Bronchial epithelial cell (primary cell): Measurements from ENCODE around the gene GIMAP7. TPM values are rescaled to one million over a fixed set of nuclear protein-coding genes. Genes with fewer than 3 reads are reported as not detected.

Source experiments
- DNase-seq: peaks from one replicate; pipeline ENCODE4 v3.0.0-alpha.2; 2010; ENCODE audit warnings: low read depth
- FAIRE-seq: peaks from 2 replicates; lab custom pipeline; 2011; peaks lifted over from hg19 to GRCh38; lab: Jason Lieb, UNC
- H3K27me3 ChIP-seq: 2 replicates; pipeline ENCODE4 v1.5.1; 2011; ENCODE audit warnings: low read length; ENCODE audit not compliant: control insufficient read depth, insufficient read depth
- H3K36me3 ChIP-seq: 2 replicates; pipeline ENCODE4 v1.5.1; 2011; ENCODE audit warnings: low read length; ENCODE audit not compliant: control insufficient read depth, insufficient read depth
- H3K4me3 ChIP-seq: 2 replicates; pipeline ENCODE4 v1.5.1; 2011; ENCODE audit warnings: mild to moderate bottlenecking, low read depth, low read length, control low read depth
- total RNA-seq: library from RNA; depleted of rRNA; stranded (reverse); fragments of >200 nt; gene quantifications from 2 replicates; pipeline ENCODE4 v1.2.1, GENCODE V29; 2014
- TF ChIP-seq, protein P1 (sequence below): IDR thresholded peaks from 2 replicates; pipeline ENCODE4 v1.5.1; 2011; ENCODE audit warnings: mild to moderate bottlenecking, moderate library complexity, low read length, control low read depth, inconsistent platforms; ENCODE audit not compliant: insufficient read depth, severe bottlenecking

Gene GIMAP7
- total RNA-seq, 1 donor from 2014 or later: not detected

GRCh38 chr7:150473902-150474301 is 40.8 kb upstream of the GIMAP7 start:
- Histone ChIP-seq H3K4me3 (no peak overlapping the region), H3K27me3 (no peaks in the 10 kb centered on the region), H3K36me3 (no peaks in the 10 kb centered on the region)
- FAIRE-seq (no peak), DNase-seq (no peak)
- TF ChIP-seq, protein P1, sequence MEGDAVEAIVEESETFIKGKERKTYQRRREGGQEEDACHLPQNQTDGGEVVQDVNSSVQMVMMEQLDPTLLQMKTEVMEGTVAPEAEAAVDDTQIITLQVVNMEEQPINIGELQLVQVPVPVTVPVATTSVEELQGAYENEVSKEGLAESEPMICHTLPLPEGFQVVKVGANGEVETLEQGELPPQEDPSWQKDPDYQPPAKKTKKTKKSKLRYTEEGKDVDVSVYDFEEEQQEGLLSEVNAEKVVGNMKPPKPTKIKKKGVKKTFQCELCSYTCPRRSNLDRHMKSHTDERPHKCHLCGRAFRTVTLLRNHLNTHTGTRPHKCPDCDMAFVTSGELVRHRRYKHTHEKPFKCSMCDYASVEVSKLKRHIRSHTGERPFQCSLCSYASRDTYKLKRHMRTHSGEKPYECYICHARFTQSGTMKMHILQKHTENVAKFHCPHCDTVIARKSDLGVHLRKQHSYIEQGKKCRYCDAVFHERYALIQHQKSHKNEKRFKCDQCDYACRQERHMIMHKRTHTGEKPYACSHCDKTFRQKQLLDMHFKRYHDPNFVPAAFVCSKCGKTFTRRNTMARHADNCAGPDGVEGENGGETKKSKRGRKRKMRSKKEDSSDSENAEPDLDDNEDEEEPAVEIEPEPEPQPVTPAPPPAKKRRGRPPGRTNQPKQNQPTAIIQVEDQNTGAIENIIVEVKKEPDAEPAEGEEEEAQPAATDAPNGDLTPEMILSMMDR: no peak

DNA sequence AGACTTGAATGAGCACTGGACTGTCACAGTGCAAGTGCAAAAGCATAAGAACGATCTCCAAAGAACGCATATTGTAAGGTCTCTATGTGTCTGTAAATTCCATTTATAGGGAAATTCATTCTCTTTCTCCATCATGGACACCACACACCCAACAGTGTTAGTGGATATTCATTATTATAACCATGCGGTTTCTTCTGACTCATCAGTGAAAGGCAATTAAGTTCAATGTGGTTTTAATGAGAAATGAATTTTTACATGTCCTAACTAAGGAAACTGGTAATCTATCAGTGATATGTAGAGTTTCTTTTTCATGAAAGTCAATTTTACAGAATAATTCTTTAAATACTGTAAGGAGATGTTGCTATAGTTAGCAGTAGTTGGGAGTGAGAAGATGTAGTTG is 38.4 kb upstream of the GIMAP7 start:
- no peaks in the 10 kb centered on the region for H3K36me3 ChIP-seq
- no peak for DNase-seq
- H3K4me3 ChIP-seq: no peak overlapping the region
- H3K27me3 ChIP-seq: no peaks in the 10 kb centered on the region
- TF ChIP-seq, protein P1: no peak
- FAIRE-seq: no peak

DNA sequence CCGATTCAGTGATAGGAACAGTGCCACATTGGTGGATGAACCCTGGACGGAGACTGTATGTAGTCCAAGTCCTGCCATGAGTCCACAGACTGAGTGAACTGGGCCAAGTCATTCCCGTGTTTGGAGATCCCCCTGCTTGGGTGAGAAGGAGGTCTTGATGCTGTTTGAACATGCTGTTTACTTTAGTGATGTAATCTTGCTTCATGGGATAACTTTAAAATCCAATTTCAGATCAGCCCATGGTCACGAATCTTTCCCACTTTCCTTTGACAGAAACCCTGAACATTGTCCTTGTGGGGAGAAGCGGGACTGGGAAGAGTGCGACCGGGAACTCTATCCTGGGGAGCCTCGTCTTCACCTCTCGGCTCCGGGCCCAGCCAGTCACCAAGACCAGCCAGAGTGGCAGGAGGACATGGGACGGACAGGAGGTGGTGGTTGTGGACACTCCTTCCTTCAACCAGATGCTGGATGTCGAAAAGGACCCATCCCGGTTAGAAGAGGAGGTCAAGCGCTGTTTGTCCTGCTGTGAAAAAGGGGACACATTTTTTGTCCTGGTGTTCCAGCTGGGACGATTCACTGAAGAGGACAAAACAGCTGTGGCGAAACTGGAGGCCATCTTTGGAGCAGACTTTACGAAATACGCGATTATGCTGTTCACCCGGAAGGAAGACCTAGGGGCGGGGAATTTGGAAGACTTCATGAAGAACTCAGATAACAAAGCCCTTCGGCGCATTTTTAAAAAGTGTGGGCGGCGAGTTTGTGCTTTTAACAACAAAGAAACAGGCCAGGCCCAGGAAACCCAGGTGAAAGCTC is 37.6 kb upstream of the GIMAP7 start:
- TF ChIP-seq, protein P1: no peak
- no peak for DNase-seq
- H3K4me3 ChIP-seq: no peak overlapping the region
- no peak for FAIRE-seq
- H3K27me3 ChIP-seq: no peaks in the 10 kb centered on the region
- H3K36me3 ChIP-seq: no peaks in the 10 kb centered on the region

GRCh38 chr7:150479023-150479716 is 35.5 kb upstream of the GIMAP7 start:
- FAIRE-seq (no peak), DNase-seq (peak; percentile 98)
- H3K4me3 ChIP-seq: no peak overlapping the region
- H3K27me3 ChIP-seq: no peaks in the 10 kb centered on the region
- TF ChIP-seq, protein P1: no peak
- H3K36me3 ChIP-seq: no peaks in the 10 kb centered on the region

DNA sequence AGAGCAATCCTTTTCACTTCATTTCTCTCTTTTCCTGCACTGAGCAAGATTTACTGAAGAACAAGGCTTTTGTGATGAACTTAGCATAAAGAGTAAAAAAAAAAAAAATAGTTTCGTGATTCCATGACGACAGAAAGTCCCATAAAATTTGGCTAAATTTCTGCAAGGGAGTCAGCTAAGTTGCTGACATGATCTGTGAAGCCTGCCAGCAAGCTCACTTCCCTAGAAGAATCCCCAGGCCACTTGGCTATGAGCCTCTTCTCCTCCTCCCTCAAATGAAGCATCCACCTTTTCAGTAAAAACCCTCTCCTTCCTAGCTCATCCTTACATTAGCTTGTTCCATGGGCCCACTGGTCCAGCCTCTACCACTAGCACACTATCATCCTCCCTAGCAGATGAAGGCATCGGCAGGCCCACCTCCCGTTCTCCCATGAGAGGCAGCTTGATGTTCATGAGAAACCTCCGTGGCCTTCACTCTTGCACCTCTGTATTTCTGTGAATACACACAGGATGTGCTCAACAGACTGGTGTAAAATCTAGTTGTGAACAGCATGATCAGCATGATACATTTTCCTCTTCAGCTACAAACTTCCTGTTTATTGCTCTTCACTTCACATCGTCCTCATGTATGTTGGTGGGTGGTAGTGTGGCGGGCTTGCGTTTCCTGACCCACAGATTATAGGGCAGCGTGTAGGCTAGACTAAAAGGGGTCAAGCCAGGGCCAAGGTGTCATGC is 33.3 kb upstream of the GIMAP7 start:
- H3K36me3 ChIP-seq: no peaks in the 10 kb centered on the region
- no peak for DNase-seq
- H3K27me3 ChIP-seq: no peaks in the 10 kb centered on the region
- no peak overlapping the region for H3K4me3 ChIP-seq
- FAIRE-seq: no peak
- TF ChIP-seq, protein P1: no peak
